ENCODE measurements around the gene REEP3.

- TF ChIP-seq ZBTB17 (tag by site-specific recombination; IDR thresholded peaks at IDR 0.05) (no peak), AEBP2 (tag by site-specific recombination; IDR thresholded peaks at IDR 0.05; ENCODE audit: borderline replicate concordance) (no peak), ZNF16 (tag by site-specific recombination; IDR thresholded peaks at IDR 0.05; ENCODE audit: low read depth) (no peak), ZEB2 (tag by site-specific recombination; IDR thresholded peaks at IDR 0.05) (no peak), ZNF544 (tag by site-specific recombination; IDR thresholded peaks at IDR 0.05) (no peak), ZNF133 (tag by site-specific recombination; IDR thresholded peaks at IDR 0.05) (no peak)
- TF ChIP-seq, protein P1, sequence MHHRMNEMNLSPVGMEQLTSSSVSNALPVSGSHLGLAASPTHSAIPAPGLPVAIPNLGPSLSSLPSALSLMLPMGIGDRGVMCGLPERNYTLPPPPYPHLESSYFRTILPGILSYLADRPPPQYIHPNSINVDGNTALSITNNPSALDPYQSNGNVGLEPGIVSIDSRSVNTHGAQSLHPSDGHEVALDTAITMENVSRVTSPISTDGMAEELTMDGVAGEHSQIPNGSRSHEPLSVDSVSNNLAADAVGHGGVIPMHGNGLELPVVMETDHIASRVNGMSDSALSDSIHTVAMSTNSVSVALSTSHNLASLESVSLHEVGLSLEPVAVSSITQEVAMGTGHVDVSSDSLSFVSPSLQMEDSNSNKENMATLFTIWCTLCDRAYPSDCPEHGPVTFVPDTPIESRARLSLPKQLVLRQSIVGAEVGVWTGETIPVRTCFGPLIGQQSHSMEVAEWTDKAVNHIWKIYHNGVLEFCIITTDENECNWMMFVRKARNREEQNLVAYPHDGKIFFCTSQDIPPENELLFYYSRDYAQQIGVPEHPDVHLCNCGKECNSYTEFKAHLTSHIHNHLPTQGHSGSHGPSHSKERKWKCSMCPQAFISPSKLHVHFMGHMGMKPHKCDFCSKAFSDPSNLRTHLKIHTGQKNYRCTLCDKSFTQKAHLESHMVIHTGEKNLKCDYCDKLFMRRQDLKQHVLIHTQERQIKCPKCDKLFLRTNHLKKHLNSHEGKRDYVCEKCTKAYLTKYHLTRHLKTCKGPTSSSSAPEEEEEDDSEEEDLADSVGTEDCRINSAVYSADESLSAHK (tag by site-specific recombination; IDR thresholded peaks at IDR 0.05), result no peak
- TF ChIP-seq, protein P2, sequence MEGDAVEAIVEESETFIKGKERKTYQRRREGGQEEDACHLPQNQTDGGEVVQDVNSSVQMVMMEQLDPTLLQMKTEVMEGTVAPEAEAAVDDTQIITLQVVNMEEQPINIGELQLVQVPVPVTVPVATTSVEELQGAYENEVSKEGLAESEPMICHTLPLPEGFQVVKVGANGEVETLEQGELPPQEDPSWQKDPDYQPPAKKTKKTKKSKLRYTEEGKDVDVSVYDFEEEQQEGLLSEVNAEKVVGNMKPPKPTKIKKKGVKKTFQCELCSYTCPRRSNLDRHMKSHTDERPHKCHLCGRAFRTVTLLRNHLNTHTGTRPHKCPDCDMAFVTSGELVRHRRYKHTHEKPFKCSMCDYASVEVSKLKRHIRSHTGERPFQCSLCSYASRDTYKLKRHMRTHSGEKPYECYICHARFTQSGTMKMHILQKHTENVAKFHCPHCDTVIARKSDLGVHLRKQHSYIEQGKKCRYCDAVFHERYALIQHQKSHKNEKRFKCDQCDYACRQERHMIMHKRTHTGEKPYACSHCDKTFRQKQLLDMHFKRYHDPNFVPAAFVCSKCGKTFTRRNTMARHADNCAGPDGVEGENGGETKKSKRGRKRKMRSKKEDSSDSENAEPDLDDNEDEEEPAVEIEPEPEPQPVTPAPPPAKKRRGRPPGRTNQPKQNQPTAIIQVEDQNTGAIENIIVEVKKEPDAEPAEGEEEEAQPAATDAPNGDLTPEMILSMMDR (tag by site-specific recombination; IDR thresholded peaks at IDR 0.05), result no peak
- TF ChIP-seq, protein P3, sequence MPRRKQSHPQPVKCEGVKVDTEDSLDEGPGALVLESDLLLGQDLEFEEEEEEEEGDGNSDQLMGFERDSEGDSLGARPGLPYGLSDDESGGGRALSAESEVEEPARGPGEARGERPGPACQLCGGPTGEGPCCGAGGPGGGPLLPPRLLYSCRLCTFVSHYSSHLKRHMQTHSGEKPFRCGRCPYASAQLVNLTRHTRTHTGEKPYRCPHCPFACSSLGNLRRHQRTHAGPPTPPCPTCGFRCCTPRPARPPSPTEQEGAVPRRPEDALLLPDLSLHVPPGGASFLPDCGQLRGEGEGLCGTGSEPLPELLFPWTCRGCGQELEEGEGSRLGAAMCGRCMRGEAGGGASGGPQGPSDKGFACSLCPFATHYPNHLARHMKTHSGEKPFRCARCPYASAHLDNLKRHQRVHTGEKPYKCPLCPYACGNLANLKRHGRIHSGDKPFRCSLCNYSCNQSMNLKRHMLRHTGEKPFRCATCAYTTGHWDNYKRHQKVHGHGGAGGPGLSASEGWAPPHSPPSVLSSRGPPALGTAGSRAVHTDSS (tag by site-specific recombination; IDR thresholded peaks at IDR 0.05), result no peak
These were observed 6.0 kb upstream of the REEP3 start for GRCh38 chr10:63515002-63515763.
